Fibroblast of mammary gland (primary cell): ENCODE measurements around the gene EML2.

ENCODE experiments used
- DNase-seq: peaks from one replicate; pipeline ENCODE4 v3.0.0-alpha.2; 2010; ENCODE audit warnings: low read depth
- H3K4me3 ChIP-seq: 2 replicates; pipeline ENCODE4 v1.5.1; 2011; ENCODE audit warnings: low read depth, mild to moderate bottlenecking, low read length, moderate library complexity; ENCODE audit not compliant: control insufficient read depth
- TF ChIP-seq, protein P1 (sequence below): conservative IDR thresholded peaks from 2 replicates; pipeline ENCODE4 v1.5.1; 2011; ENCODE audit warnings: low read depth, low read length, inconsistent platforms; ENCODE audit not compliant: control insufficient read depth, insufficient read depth

The EML2 gene

DNA sequence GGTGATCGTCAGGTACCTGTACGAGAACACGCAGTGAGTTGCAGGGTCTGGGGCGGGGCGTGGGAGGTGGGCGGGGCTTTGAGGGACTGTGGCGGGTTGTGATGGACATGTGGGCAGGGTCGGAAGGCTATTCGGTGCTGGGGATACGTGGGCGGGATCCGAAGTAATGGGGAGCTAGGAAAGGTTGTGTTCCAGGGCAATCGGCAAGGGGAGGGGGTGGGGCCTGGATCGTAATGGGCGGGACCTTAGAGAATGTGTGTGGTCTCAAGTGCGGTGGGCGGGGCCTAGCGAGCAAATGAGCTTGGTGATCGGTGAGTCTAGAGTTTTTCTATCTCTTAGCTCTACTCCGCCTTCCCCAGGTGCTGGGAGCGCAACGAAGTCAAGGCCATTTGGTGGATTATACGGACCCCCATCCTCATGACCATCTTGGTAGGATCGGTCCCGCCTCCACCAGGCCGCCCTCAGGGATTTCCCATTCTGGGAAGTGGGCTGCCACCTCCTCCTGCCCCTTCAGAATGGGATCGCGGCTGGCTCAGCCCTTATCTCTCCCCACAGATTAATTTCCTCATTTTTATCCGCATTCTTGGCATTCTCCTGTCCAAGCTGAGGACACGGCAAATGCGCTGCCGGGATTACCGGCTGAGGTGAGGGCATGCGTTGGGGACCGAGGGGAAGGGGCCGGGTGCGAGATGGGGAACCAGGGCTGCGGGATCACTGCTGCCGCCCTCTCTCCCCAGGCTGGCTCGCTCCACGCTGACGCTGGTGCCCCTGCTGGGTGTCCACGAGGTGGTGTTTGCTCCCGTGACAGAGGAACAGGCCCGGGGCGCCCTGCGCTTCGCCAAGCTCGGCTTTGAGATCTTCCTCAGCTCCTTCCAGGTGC, 38.4 kb upstream of the EML2 start:
- TF ChIP-seq, protein P1, sequence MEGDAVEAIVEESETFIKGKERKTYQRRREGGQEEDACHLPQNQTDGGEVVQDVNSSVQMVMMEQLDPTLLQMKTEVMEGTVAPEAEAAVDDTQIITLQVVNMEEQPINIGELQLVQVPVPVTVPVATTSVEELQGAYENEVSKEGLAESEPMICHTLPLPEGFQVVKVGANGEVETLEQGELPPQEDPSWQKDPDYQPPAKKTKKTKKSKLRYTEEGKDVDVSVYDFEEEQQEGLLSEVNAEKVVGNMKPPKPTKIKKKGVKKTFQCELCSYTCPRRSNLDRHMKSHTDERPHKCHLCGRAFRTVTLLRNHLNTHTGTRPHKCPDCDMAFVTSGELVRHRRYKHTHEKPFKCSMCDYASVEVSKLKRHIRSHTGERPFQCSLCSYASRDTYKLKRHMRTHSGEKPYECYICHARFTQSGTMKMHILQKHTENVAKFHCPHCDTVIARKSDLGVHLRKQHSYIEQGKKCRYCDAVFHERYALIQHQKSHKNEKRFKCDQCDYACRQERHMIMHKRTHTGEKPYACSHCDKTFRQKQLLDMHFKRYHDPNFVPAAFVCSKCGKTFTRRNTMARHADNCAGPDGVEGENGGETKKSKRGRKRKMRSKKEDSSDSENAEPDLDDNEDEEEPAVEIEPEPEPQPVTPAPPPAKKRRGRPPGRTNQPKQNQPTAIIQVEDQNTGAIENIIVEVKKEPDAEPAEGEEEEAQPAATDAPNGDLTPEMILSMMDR, result no peak

DNA sequence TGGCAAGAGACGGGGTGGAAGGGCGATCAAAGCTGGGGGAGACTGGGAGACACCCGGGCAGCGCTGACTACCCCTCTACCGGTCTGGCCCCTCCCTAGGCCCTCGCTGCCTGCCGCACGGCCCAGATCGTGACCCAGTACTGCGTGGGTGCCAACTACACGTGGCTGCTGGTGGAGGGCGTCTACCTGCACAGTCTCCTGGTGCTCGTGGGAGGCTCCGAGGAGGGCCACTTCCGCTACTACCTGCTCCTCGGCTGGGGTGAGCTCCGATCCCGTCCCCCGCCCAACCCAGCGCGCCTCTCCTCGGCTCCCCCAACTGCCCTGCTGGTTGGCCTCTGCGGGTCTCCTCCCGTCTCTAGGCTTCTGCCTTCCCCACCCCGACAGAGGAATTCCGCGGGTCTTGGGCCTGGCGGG, 37.7 kb upstream of the EML2 start:
- no peak for DNase-seq
- TF ChIP-seq, protein P1, result no peak
- H3K4me3 ChIP-seq, result no peak overlapping the region

More for the DNA sequence above, 38.4 kb upstream of the EML2 start:
- H3K4me3 ChIP-seq, result peak overlapping the region; percentile 10
- peak; percentile 67 for DNase-seq

DNA sequence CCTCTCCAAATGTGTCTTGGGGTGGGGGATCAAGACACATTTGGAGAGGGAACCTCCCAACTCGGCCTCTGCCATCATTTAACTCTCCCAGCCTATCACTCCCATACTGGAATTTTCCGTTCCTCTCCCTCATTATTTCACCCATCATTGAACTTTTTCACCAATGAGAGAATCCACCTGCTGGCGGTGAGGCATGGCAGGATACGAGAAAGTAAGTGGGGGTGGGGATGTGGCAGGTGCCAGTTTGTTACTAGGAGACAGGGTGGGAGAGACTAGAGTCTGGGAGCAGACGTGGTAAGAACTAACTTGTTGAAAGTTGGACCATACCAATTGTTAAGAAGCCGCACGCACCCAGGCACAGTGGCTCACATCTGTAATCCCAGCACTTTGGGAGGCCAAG, 35.7 kb upstream of the EML2 start:
- TF ChIP-seq, protein P1, result no peak
- DNase-seq, result no peak
- no peak overlapping the region for H3K4me3 ChIP-seq

DNA sequence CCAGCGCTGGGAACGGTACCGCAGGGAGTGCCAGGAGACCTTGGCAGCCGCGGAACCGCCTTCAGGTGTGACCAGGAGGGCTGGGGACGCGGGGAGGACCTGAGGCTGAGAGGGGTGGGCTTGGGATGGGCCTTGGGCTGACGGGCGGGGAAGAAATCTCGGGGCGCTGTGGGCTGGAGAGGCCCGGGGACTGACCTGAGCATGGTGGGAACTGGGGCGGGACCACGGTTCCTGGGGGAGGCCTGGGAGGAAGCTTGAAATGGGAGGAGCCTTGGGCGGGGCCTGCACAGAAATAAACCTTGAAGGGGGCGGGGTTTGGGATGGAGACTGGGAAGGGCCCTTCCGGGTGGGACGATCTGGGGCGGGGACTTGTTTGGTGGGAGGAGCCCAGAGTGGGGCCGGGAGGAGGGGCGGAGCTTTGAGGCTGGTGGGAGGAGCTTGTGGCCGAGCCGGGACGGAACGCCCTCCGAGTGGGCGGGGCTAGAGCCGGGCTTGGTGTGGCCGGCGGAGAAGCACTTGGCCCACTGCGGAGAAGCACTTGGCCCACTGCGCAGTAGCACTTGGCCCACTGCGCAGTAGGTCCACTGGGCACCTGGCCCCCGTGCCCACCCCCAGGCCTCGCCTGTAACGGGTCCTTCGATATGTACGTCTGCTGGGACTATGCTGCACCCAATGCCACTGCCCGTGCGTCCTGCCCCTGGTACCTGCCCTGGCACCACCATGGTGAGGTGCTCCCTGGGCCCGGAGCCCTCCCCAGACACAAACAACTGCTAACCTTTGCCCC, 31.7 kb upstream of the EML2 start:
- no peak overlapping the region for H3K4me3 ChIP-seq
- peak; percentile 67 for DNase-seq

DNA sequence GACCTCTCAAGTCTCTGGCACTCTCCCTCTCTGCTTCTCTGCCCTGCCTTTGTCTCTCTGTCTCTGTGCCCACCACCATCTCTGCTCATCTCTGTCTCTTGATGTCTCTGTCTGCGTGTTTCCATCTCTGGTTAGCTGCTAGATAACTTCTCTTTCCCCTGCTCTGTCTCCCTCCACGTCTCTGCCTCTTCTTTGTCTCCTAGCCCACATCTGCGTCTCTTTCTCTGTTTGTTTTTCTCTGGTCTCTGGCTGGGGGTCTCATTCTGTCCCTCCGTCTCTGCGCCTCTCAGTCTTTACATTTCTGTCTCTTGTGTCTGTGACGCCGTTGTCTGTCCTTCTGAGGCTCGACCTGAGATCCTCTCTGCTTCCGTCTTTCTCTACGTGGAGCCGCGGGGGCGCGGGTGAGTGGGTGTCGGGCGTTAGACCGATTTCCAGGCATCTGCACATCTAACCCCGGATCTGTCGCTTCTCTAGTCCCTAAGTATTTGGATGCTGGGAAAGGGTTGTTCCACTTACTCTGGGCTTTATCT, 29.2 kb upstream of the EML2 start:
- DNase-seq, result no peak
- no peak overlapping the region for H3K4me3 ChIP-seq

More for the DNA sequence above, 31.7 kb upstream of the EML2 start:
- TF ChIP-seq, protein P1, result no peak

More for the DNA sequence above, 29.2 kb upstream of the EML2 start:
- TF ChIP-seq, protein P1, result no peak
